Measurements from ENCODE around the gene CCDC88C. TPM values are rescaled to one million over a fixed set of nuclear protein-coding genes. Genes with fewer than 3 reads are reported as not detected.

Gene CCDC88C
- total RNA-seq, 1 experiment from 2014 or later = 2.0 TPM

- no peak for DNase-seq (ENCODE audit: low read depth)
Measured at GRCh38 chr14:91339671-91340369, 77.8 kb downstream of the CCDC88C start.

GRCh38 chr14:91339076-91339475 is 78.5 kb downstream of the CCDC88C start:
- in situ Hi-C loops (cut with HindIII; ENCODE audit: low pct_unique_long_range_greater_than_20kb, low sequenced_read_pairs) = no loop called here
- no peak for DNase-seq (ENCODE audit: low read depth)

More at GRCh38 chr14:91339671-91340369, 77.8 kb downstream of the CCDC88C start:
- in situ Hi-C loops (cut with HindIII; ENCODE audit: low pct_unique_long_range_greater_than_20kb, low sequenced_read_pairs) = no loop called here

- in situ Hi-C loops (cut with HindIII; ENCODE audit: low pct_unique_long_range_greater_than_20kb, low sequenced_read_pairs) = no loop called here
- no peak for DNase-seq (ENCODE audit: low read depth)
Measured at GRCh38 chr14:91338379-91338778, 79.2 kb downstream of the CCDC88C start.

- in situ Hi-C loops (cut with HindIII; ENCODE audit: low pct_unique_long_range_greater_than_20kb, low sequenced_read_pairs) = no loop called here
- no peak for DNase-seq (ENCODE audit: low read depth)
Measured at GRCh38 chr14:91337699-91338335, 79.8 kb downstream of the CCDC88C start.

GRCh38 chr14:91336093-91336450 is 81.5 kb downstream of the CCDC88C start:
- DNase-seq (ENCODE audit: low read depth) = no peak
- in situ Hi-C loops (cut with HindIII; ENCODE audit: low pct_unique_long_range_greater_than_20kb, low sequenced_read_pairs) = no loop called here

- in situ Hi-C loops (cut with HindIII; ENCODE audit: low pct_unique_long_range_greater_than_20kb, low sequenced_read_pairs) = no loop called here
- DNase-seq (ENCODE audit: low read depth) = no peak
Measured at GRCh38 chr14:91335191-91336092, 82.2 kb downstream of the CCDC88C start.

- no peak for DNase-seq (ENCODE audit: low read depth)
- in situ Hi-C loops (cut with HindIII; ENCODE audit: low pct_unique_long_range_greater_than_20kb, low sequenced_read_pairs) = no loop called here
Measured at GRCh38 chr14:91333650-91334039, 84.0 kb downstream of the CCDC88C start.

GRCh38 chr14:91332986-91333649 is 84.5 kb downstream of the CCDC88C start:
- DNase-seq (ENCODE audit: low read depth) = no peak
- in situ Hi-C loops (cut with HindIII; ENCODE audit: low pct_unique_long_range_greater_than_20kb, low sequenced_read_pairs) = no loop called here

- in situ Hi-C loops (cut with HindIII; ENCODE audit: low pct_unique_long_range_greater_than_20kb, low sequenced_read_pairs) = no loop called here
- no peak for DNase-seq (ENCODE audit: low read depth)
Measured at GRCh38 chr14:91332171-91332985, 85.2 kb downstream of the CCDC88C start.

- DNase-seq (ENCODE audit: low read depth) = no peak
- in situ Hi-C loops (cut with HindIII; ENCODE audit: low pct_unique_long_range_greater_than_20kb, low sequenced_read_pairs) = no loop called here
Measured at GRCh38 chr14:91331721-91332120, 85.9 kb downstream of the CCDC88C start.

GRCh38 chr14:91330856-91331255 is 86.8 kb downstream of the CCDC88C start:
- in situ Hi-C loops (cut with HindIII; ENCODE audit: low pct_unique_long_range_greater_than_20kb, low sequenced_read_pairs) = no loop called here
- DNase-seq (ENCODE audit: low read depth) = no peak

- in situ Hi-C loops (cut with HindIII; ENCODE audit: low pct_unique_long_range_greater_than_20kb, low sequenced_read_pairs) = no loop called here
- DNase-seq (ENCODE audit: low read depth) = no peak
Measured at GRCh38 chr14:91330096-91330696, 87.4 kb downstream of the CCDC88C start.

- no peak for DNase-seq (ENCODE audit: low read depth)
- in situ Hi-C loops (cut with HindIII; ENCODE audit: low pct_unique_long_range_greater_than_20kb, low sequenced_read_pairs) = no loop called here
Measured at GRCh38 chr14:91329486-91330014, 88.1 kb downstream of the CCDC88C start.

- no peak for DNase-seq (ENCODE audit: low read depth)
- in situ Hi-C loops (cut with HindIII; ENCODE audit: low pct_unique_long_range_greater_than_20kb, low sequenced_read_pairs) = no loop called here
Measured at GRCh38 chr14:91328313-91329050, 89.1 kb downstream of the CCDC88C start.

- in situ Hi-C loops (cut with HindIII; ENCODE audit: low pct_unique_long_range_greater_than_20kb, low sequenced_read_pairs) = no loop called here
- DNase-seq (ENCODE audit: low read depth) = no peak
Measured at GRCh38 chr14:91327661-91328312, 89.8 kb downstream of the CCDC88C start.

- in situ Hi-C loops (cut with HindIII; ENCODE audit: low pct_unique_long_range_greater_than_20kb, low sequenced_read_pairs) = no loop called here
- DNase-seq (ENCODE audit: low read depth) = no peak
Measured at GRCh38 chr14:91327250-91327595, 90.4 kb downstream of the CCDC88C start.
